BE2C (cell line): ENCODE data around the gene BPIFB6.

Experiments used
- DNase-seq: peaks from one replicate; pipeline ENCODE4 v3.0.0-alpha.2; 2020
- H3K27me3 ChIP-seq: fragments of 250-450 bp; sonication (Bioruptor Pico); 2 replicates; pipeline ENCODE4 v1.5.1; 2020; ENCODE audit warnings: mild to moderate bottlenecking
- H3K36me3 ChIP-seq: fragments of 250-450 bp; sonication (Bioruptor Pico); 2 replicates; pipeline ENCODE4 v1.5.1; 2020; ENCODE audit warnings: mild to moderate bottlenecking
- H3K4me1 ChIP-seq: fragments of 250-450 bp; sonication (Bioruptor Pico); 2 replicates; pipeline ENCODE4 v1.5.1; 2020
- H3K4me3 ChIP-seq: 2 replicates; pipeline ENCODE4 v1.5.1; 2011; ENCODE audit warnings: low read depth, low read length
- H3K9me3 ChIP-seq: fragments of 250-450 bp; sonication (Bioruptor Pico); 2 replicates; pipeline ENCODE4 v1.5.1; 2020
- CTCF ChIP-seq: IDR thresholded peaks from 2 replicates; pipeline ENCODE4 v1.5.1; 2012; ENCODE audit warnings: mild to moderate bottlenecking, low read depth, low read length

Gene BPIFB6

GRCh38 chr20:33015114-33015484 is 16.3 kb upstream of the BPIFB6 start:
- DNase-seq, result no peak
- no peak for TF ChIP-seq CTCF
- H3K9me3 ChIP-seq, result no peaks in the 10 kb centered on the region

GRCh38 chr20:33015700-33016580 is 15.5 kb upstream of the BPIFB6 start:
- no peak for DNase-seq
- Histone ChIP-seq H3K4me1 (no peaks in the 10 kb centered on the region), H3K36me3 (no peaks in the 10 kb centered on the region), H3K9me3 (no peaks in the 10 kb centered on the region), H3K27me3 (no peaks in the 10 kb centered on the region), H3K4me3 (no peak overlapping the region)
- no peak for TF ChIP-seq CTCF

More at GRCh38 chr20:33015114-33015484, 16.3 kb upstream of the BPIFB6 start:
- no peak overlapping the region for H3K4me3 ChIP-seq
- no peaks in the 10 kb centered on the region for H3K27me3 ChIP-seq
- H3K4me1 ChIP-seq, result no peaks in the 10 kb centered on the region
- no peaks in the 10 kb centered on the region for H3K36me3 ChIP-seq

GRCh38 chr20:33016581-33017109 is 14.8 kb upstream of the BPIFB6 start:
- no peak for DNase-seq
- no peaks in the 10 kb centered on the region for H3K36me3 ChIP-seq
- no peaks in the 10 kb centered on the region for H3K9me3 ChIP-seq
- H3K4me3 ChIP-seq, result no peak overlapping the region
- H3K27me3 ChIP-seq, result no peaks in the 10 kb centered on the region
- TF ChIP-seq CTCF, result no peak
- no peaks in the 10 kb centered on the region for H3K4me1 ChIP-seq

GRCh38 chr20:33017542-33017941 is 13.9 kb upstream of the BPIFB6 start:
- no peaks in the 10 kb centered on the region for H3K36me3 ChIP-seq
- no peak overlapping the region for H3K4me3 ChIP-seq
- no peak for TF ChIP-seq CTCF
- H3K9me3 ChIP-seq, result no peaks in the 10 kb centered on the region
- DNase-seq, result no peak
- no peaks in the 10 kb centered on the region for H3K4me1 ChIP-seq
- no peaks in the 10 kb centered on the region for H3K27me3 ChIP-seq

GRCh38 chr20:33018169-33018931 is 13.1 kb upstream of the BPIFB6 start:
- H3K27me3 ChIP-seq, result no peaks in the 10 kb centered on the region
- DNase-seq, result no peak
- H3K9me3 ChIP-seq, result no peaks in the 10 kb centered on the region
- H3K36me3 ChIP-seq, result no peaks in the 10 kb centered on the region
- H3K4me3 ChIP-seq, result no peak overlapping the region
- TF ChIP-seq CTCF, result no peak
- no peaks in the 10 kb centered on the region for H3K4me1 ChIP-seq
